Neural crest cell (in vitro differentiated cells): ENCODE data around the gene SLC35B2. TPM values are rescaled to one million over a fixed set of nuclear protein-coding genes. Genes with fewer than 3 reads are reported as not detected.

ENCODE experiments used
- DNase-seq: peaks from one replicate; pipeline ENCODE4 v3.0.0; 2021; ENCODE audit warnings: low read depth, mixed read lengths, low spot score
- H3K27ac Mint-ChIP-seq: one replicate; pipeline ENCODE4 v1.8.0; 2021; ENCODE audit warnings: mild to moderate bottlenecking, mixed read lengths; ENCODE audit not compliant: unreplicated experiment
- H3K27me3 Mint-ChIP-seq: 2 replicates; pipeline ENCODE4 v1.8.0; 2021; ENCODE audit warnings: low read depth, mild to moderate bottlenecking, mixed read lengths
- H3K36me3 Mint-ChIP-seq: 2 replicates; pipeline ENCODE4 v1.8.0; 2021; ENCODE audit warnings: low read depth, mild to moderate bottlenecking, mixed read lengths
- H3K4me1 Mint-ChIP-seq: 2 replicates; pipeline ENCODE4 v1.8.0; 2021; ENCODE audit warnings: mixed read lengths
- H3K4me3 Mint-ChIP-seq: one replicate; pipeline ENCODE4 v1.8.0; 2021; ENCODE audit warnings: mild to moderate bottlenecking, mixed read lengths
- H3K9me3 Mint-ChIP-seq: 2 replicates; pipeline ENCODE4 v1.8.0; 2021; ENCODE audit warnings: mixed read lengths
- CTCF ChIP-seq: fragments of 200-600 bp; sonication (generic); conservative IDR thresholded peaks from 2 replicates; pipeline ENCODE4 v1.5.0; 2021; ENCODE audit warnings: antibody characterized with exemption, mild to moderate bottlenecking
- total RNA-seq: library from RNA; stranded (reverse); gene quantifications from 2 replicates; pipeline ENCODE4 v1.2.1, GENCODE V29; 2021

SLC35B2 gene
- total RNA-seq, 1 donor from 2014 or later: 77.7 TPM

GRCh38 chr6:44272529-44272928 is 15.2 kb upstream of the SLC35B2 start:
- peak overlapping the region; percentile 89 for H3K4me3 Mint-ChIP-seq
- H3K36me3 Mint-ChIP-seq: peaks cover 4% of the 10 kb centered on the region
- DNase-seq: no peak
- peaks cover 22% of the 10 kb centered on the region for H3K27me3 Mint-ChIP-seq
- no peaks in the 10 kb centered on the region for H3K9me3 Mint-ChIP-seq
- no peak for TF ChIP-seq CTCF
- H3K4me1 Mint-ChIP-seq: peaks cover 50% of the 10 kb centered on the region
- peak overlapping the region; percentile 83 for H3K27ac Mint-ChIP-seq

DNA sequence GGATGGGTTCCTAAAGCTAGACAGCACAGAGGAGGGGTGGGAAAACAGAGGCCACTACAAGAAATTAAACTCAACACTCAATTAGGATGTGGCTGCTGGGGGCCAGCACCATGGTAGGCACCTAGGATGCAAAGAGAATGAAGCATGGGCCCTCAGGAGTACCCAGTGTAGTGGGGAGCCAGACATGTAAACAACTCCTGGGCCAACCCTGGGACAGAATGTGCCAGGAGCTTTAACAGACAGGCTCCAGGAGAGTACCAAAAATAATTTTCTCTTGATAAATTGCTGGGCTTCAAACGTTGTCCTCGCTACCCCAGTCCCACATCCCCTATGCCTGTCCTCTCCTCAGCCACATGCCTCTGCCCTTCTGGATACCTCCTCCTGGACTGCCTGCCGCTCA is 14.6 kb upstream of the SLC35B2 start:
- H3K27me3 Mint-ChIP-seq: peaks cover 22% of the 10 kb centered on the region
- peak overlapping the region; percentile 89 for H3K4me3 Mint-ChIP-seq
- DNase-seq: no peak
- H3K27ac Mint-ChIP-seq: peak overlapping the region; percentile 40
- no peaks in the 10 kb centered on the region for H3K9me3 Mint-ChIP-seq
- peaks cover 4% of the 10 kb centered on the region for H3K36me3 Mint-ChIP-seq
- no peak for TF ChIP-seq CTCF
- H3K4me1 Mint-ChIP-seq: peaks cover 53% of the 10 kb centered on the region

GRCh38 chr6:44271406-44271723 is 14.0 kb upstream of the SLC35B2 start:
- no peak for TF ChIP-seq CTCF
- Mint-ChIP-seq H3K4me1 (peaks cover 58% of the 10 kb centered on the region), H3K27ac (no peak overlapping the region), H3K4me3 (peak overlapping the region; percentile 89), H3K27me3 (peaks cover 22% of the 10 kb centered on the region), H3K36me3 (peaks cover 4% of the 10 kb centered on the region), H3K9me3 (no peaks in the 10 kb centered on the region)
- DNase-seq: no peak

DNA sequence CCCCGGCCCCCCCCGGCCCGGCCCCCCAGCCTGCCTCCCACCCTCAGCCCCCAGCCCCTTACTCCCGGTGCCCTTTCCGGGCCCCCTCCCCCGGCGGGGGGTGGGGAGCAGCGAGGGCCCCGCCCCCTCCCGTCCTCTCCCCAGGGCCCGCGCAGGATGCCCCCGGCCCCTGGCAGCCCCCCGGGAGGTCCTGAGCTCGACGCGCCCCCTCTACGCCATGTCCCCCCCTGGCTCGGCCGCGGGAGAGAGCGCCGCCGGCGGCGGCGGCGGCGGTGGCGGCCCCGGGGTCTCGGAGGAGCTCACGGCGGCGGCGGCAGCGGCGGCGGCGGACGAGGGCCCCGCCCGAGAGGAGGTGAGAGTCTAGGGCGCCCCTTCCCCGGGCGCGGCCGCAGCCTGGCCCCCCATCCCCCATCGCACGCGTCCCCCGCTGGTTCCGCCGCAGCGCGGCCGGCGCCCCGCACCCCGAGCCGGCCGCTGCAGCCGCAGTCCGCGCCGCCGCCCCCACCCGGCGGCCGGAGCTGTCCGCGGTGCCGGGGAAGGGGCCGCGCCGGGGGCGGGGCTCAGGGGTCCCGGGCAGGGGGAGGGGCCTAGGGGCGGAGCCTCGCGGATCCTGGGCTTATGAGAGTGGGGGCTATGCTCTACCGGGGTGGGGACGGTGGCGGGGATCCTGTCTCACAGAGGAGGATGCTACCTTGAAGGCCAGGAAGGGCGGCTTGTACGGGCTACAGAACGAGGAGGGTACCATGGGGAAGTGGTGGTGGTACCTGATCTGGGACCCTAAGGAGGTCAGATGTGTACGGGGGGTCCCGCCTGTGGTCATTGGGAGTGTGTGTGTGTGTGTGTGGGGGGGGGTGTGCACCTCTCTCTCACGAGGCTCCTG is 13.4 kb upstream of the SLC35B2 start:
- Mint-ChIP-seq H3K36me3 (peaks cover 4% of the 10 kb centered on the region), H3K27ac (peak overlapping the region; percentile 62), H3K4me1 (peaks cover 62% of the 10 kb centered on the region), H3K9me3 (no peaks in the 10 kb centered on the region), H3K27me3 (peaks cover 22% of the 10 kb centered on the region), H3K4me3 (peak overlapping the region; percentile 89)
- DNase-seq: peak; percentile 64
- TF ChIP-seq CTCF: no peak

DNA sequence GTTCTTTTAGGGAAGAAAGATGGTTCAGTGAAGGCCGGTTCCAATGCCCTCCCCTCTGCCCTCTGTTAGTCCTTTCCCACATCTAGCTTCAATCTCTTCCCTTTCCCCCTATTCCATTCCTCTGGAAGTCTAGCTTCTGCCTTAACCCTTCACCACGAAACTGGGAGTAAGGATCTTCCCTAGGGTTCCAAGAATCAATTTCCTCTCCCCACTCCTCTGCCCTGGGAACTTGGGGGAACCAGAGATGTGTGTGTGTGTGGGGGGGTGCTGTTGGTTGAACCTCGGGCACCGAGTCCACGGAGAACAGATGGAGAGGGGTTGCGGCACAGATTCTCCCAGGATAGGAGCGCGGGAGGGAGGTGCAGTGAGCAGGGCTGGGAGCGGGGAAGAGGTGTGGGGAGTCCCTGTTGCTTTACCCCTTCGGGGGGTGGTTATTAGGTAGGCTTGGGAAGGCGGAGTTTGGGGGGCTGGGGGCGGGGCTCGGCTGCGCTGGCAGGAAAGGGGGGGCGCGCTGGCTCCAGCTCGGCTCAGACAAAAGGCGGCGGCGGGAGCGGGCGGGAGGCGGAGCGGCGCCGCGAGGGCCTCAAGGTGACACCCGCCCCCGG is 12.7 kb upstream of the SLC35B2 start, which contains the start of gene TMEM151B:
TMEM151B (plus strand) TSS at position 530 of the 605 bp plus-strand sequence. CDS start 293 bp downstream, outside the sequence.
- H3K9me3 Mint-ChIP-seq: no peaks in the 10 kb centered on the region
- peaks cover 62% of the 10 kb centered on the region for H3K4me1 Mint-ChIP-seq
- H3K4me3 Mint-ChIP-seq: peak within 1 kb of the TSS; percentile 89
- H3K27ac Mint-ChIP-seq: peak within 1 kb of the TSS; percentile 62
- peaks cover 22% of the 10 kb centered on the region for H3K27me3 Mint-ChIP-seq
- no peak for TF ChIP-seq CTCF
- no peak for DNase-seq
- H3K36me3 Mint-ChIP-seq: peaks cover 4% of the 10 kb centered on the region
